SW 1271 (cell line): Measurements from ENCODE around the gene DPP6.
"Not testable (repeated sequence)": the region's sequence is repeated elsewhere in the genome, so short reads cannot be mapped to it uniquely, and the experiment has no call there.

Experiments
- DNase-seq, 2 experiments: peaks; one replicate each; lab custom pipeline; 2025; lab: John Stamatoyannopoulos, UW

The DPP6 gene

GRCh38 chr7:154148791-154149516 is 96.8 kb downstream of the DPP6 start:
- DNase-seq: not testable (repeated sequence)

GRCh38 chr7:154150656-154151055 is 98.5 kb downstream of the DPP6 start:
- not testable (repeated sequence) for DNase-seq

GRCh38 chr7:154151306-154151705 is 99.1 kb downstream of the DPP6 start:
- not testable (repeated sequence) for DNase-seq

- not testable (repeated sequence) for DNase-seq
These were observed 103.7 kb downstream of the DPP6 start for GRCh38 chr7:154155928-154156327.

GRCh38 chr7:154162921-154163320 is 110.7 kb downstream of the DPP6 start:
- DNase-seq: not testable (repeated sequence)

GRCh38 chr7:154163642-154164041 is 111.4 kb downstream of the DPP6 start:
- not testable (repeated sequence) for DNase-seq

- DNase-seq: no peak
These were observed 114.9 kb downstream of the DPP6 start for GRCh38 chr7:154167051-154167450.

GRCh38 chr7:154167807-154168206 is 115.6 kb downstream of the DPP6 start:
- no peak for DNase-seq

- DNase-seq: no peak
These were observed 119.2 kb downstream of the DPP6 start for GRCh38 chr7:154171422-154171821.

GRCh38 chr7:154172236-154172635 is 120.0 kb downstream of the DPP6 start:
- no peak for DNase-seq

GRCh38 chr7:154177584-154177983 is 125.4 kb downstream of the DPP6 start:
- no peak for DNase-seq

GRCh38 chr7:154178895-154179294 is 126.7 kb downstream of the DPP6 start:
- DNase-seq: no peak

GRCh38 chr7:154183482-154183881 is 131.3 kb downstream of the DPP6 start:
- no peak for DNase-seq

- no peak for DNase-seq
These were observed 131.7 kb downstream of the DPP6 start for GRCh38 chr7:154183946-154184345.

- DNase-seq: no peak
These were observed 134.6 kb downstream of the DPP6 start for GRCh38 chr7:154186811-154187210.

- no peak for DNase-seq
These were observed 136.1 kb downstream of the DPP6 start for GRCh38 chr7:154188330-154188729.

- no peak for DNase-seq
These were observed 143.1 kb downstream of the DPP6 start for GRCh38 chr7:154195266-154195665.

- no peak for DNase-seq
These were observed 146.3 kb downstream of the DPP6 start for GRCh38 chr7:154198481-154198880.

- DNase-seq: no peak
These were observed 148.0 kb downstream of the DPP6 start for GRCh38 chr7:154200241-154200640.

GRCh38 chr7:154202002-154202401 is 149.8 kb downstream of the DPP6 start:
- no peak for DNase-seq

GRCh38 chr7:154204046-154204445 is 151.8 kb downstream of the DPP6 start:
- no peak for DNase-seq

- DNase-seq: no peak
These were observed 160.7 kb downstream of the DPP6 start for GRCh38 chr7:154212861-154213260.

GRCh38 chr7:154217688-154218340 is 165.6 kb downstream of the DPP6 start:
- DNase-seq: no peak

- DNase-seq: no peak
These were observed 179.5 kb downstream of the DPP6 start for GRCh38 chr7:154231732-154232131.
